ENCODE measurements around the gene MDGA2. TPM values are rescaled to one million over a fixed set of nuclear protein-coding genes. Genes with fewer than 3 reads are reported as not detected.

Gene MDGA2
- total and polyA plus RNA-seq, 9 of the 15 experiments (the other 6 are each of a cell fraction or from before 2014, with no cell fraction given): 0.01 to 0.18 (median 0.03) TPM; not detected in 5

- TF ChIP-seq, protein P1, sequence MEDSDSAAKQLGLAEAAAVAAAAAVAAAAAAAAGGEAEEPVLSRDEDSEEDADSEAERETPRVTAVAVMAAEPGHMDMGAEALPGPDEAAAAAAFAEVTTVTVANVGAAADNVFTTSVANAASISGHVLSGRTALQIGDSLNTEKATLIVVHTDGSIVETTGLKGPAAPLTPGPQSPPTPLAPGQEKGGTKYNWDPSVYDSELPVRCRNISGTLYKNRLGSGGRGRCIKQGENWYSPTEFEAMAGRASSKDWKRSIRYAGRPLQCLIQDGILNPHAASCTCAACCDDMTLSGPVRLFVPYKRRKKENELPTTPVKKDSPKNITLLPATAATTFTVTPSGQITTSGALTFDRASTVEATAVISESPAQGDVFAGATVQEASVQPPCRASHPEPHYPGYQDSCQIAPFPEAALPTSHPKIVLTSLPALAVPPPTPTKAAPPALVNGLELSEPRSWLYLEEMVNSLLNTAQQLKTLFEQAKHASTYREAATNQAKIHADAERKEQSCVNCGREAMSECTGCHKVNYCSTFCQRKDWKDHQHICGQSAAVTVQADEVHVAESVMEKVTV (CRISPR knock-in tag; IDR thresholded peaks at IDR 0.05): no peak
- TF ChIP-seq NCOA1 (IDR thresholded peaks at IDR 0.05; ENCODE audit: low read depth) (no peak), SAFB2 (IDR thresholded peaks at IDR 0.05; ENCODE audit: borderline replicate concordance, low read depth, low read length, severe bottlenecking) (no peak), TAF15 (IDR thresholded peaks at IDR 0.05; ENCODE audit: low read depth, low read length) (no peak), NR2C1 (IDR thresholded peaks at IDR 0.05) (no peak), NR2C1 (tag; IDR thresholded peaks at IDR 0.05) (no peak)
- TF ChIP-seq, protein P2, sequence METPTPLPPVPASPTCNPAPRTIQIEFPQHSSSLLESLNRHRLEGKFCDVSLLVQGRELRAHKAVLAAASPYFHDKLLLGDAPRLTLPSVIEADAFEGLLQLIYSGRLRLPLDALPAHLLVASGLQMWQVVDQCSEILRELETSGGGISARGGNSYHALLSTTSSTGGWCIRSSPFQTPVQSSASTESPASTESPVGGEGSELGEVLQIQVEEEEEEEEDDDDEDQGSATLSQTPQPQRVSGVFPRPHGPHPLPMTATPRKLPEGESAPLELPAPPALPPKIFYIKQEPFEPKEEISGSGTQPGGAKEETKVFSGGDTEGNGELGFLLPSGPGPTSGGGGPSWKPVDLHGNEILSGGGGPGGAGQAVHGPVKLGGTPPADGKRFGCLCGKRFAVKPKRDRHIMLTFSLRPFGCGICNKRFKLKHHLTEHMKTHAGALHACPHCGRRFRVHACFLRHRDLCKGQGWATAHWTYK (CRISPR knock-in tag; IDR thresholded peaks at IDR 0.05): no peak
Measured at GRCh38 chr14:47674148-47674542, 1.3 kb downstream of the MDGA2 start (continued).

- no peaks in the 10 kb centered on the region for H3K4me1 ChIP-seq (replicated peaks in 1 of 2; ENCODE audit: control insufficient read depth in 2 of 2, insufficient read depth in 2 of 2, low read length in 2 of 2)
- no peak overlapping the region for H2AFZ ChIP-seq (ENCODE audit: low read depth, low read length)
- POLR2A ChIA-PET: no interaction called here
- 0% methylated on average over 6 of the region's 28 CpGs for WGBS (ENCODE audit: insufficient coverage, low coverage, missing lambda C conversion rate)
- no peak overlapping the region for H3K27ac ChIP-seq (ENCODE audit: extremely low read depth, low read depth, low read length)
- H4K20me1 ChIP-seq (replicated peaks; ENCODE audit: control insufficient read depth, insufficient read depth, low read length): no peaks in the 10 kb centered on the region
- no peaks in the 10 kb centered on the region for H3K9me1 ChIP-seq (ENCODE audit: control insufficient read depth, insufficient read depth, low read length)
- H3K36me3 ChIP-seq (ENCODE audit: control insufficient read depth, insufficient read depth, low read length): no peaks in the 10 kb centered on the region
- CTCF ChIA-PET (ENCODE audit: low intra/inter-chr PET ratio): no interaction called here
- H3K79me2 ChIP-seq (ENCODE audit: control insufficient read depth, insufficient read depth, low read length): no peaks in the 10 kb centered on the region
- no peak overlapping the region for H3K9ac ChIP-seq (ENCODE audit: insufficient read depth in 1 of 2, low read depth in 2 of 2, low read length in 2 of 2)
- DNase-seq (ENCODE audit: extremely low read depth in 1 of 4, low spot score in 3 of 4): no peak
- no peak for FAIRE-seq
- no peak overlapping the region for H3K4me3 ChIP-seq
- in situ Hi-C loops (cut with MboI) (no loop called here), intact Hi-C loops (cut with micrococcal nuclease) (no loop called here)
- H3K27me3 ChIP-seq (ENCODE audit: control insufficient read depth in 2 of 2, insufficient read depth in 2 of 2, low read length in 2 of 2): no peaks in the 10 kb centered on the region
- BruUV-seq (replicated peaks): no TSS peak
- ATAC-seq: no peak
- no peaks in the 10 kb centered on the region for H3K9me3 ChIP-seq (replicated peaks; ENCODE audit: control insufficient read depth, insufficient read depth, low read depth, low read length)
- H3K4me2 ChIP-seq (ENCODE audit: insufficient read depth, low read length): no peak overlapping the region
- TF ChIP-seq ZNF586 (CRISPR knock-in tag; conservative IDR thresholded peaks at IDR 0.05): no peak
- TF ChIP-seq ZNF445 (CRISPR knock-in tag; IDR thresholded peaks at IDR 0.05; ENCODE audit: low read depth): no peak
- no peak for TF ChIP-seq ZNF146 (CRISPR knock-in tag; IDR thresholded peaks at IDR 0.05; ENCODE audit: unreplicated experiment)
- no peak for TF ChIP-seq HNRNPK (IDR thresholded peaks at IDR 0.05; ENCODE audit: low read depth, low read length, poor library complexity, severe bottlenecking)
- no peak for TF ChIP-seq U2AF2 (optimal IDR thresholded peaks at IDR 0.05; ENCODE audit: low read depth, low read length)
- no peak for TF ChIP-seq ZBED1 (IDR thresholded peaks at IDR 0.05)
- no peak for TF ChIP-seq ZNF316 (IDR thresholded peaks at IDR 0.05)
- no peak for TF ChIP-seq NBN (IDR thresholded peaks at IDR 0.05; ENCODE audit: low read depth)
Measured at GRCh38 chr14:47665337-47666134, 9.9 kb downstream of the MDGA2 start.

All from K562 (cell line).